GM12878 (cell line): ENCODE results near the gene RHOF. TPM values are rescaled to one million over a fixed set of nuclear protein-coding genes. Genes with fewer than 3 reads are reported as not detected.

Source experiments
- BACH1 ChIP-seq: fragments of 450-650 bp; IDR thresholded peaks from 2 replicates; pipeline ENCODE4 v1.6.1; 2017; ENCODE audit warnings: mild to moderate bottlenecking, borderline replicate concordance
- DPF2 ChIP-seq: fragments of 450-650 bp; IDR thresholded peaks from 2 replicates; pipeline ENCODE4 v1.6.1; 2017; ENCODE audit warnings: mild to moderate bottlenecking
- ESRRA ChIP-seq: IDR thresholded peaks from 2 replicates; pipeline ENCODE4 v1.6.1; 2012; ENCODE audit warnings: mild to moderate bottlenecking, low read length, improper control_type of control experiment
- FOXK2 ChIP-seq: fragments of 450-650 bp; IDR thresholded peaks from 2 replicates; pipeline ENCODE4 v1.6.1; 2017; ENCODE audit warnings: mild to moderate bottlenecking, moderate library complexity
- HDAC6 ChIP-seq: fragments of 200-600 bp; sonication (generic); IDR thresholded peaks from one replicate; pipeline ENCODE4 v1.8.0; 2017; ENCODE audit warnings: antibody characterized with exemption; ENCODE audit not compliant: unreplicated experiment
- JUNB ChIP-seq: IDR thresholded peaks from 2 replicates; pipeline ENCODE4 v1.6.1; 2016; ENCODE audit warnings: antibody characterized with exemption, mild to moderate bottlenecking
- RB1 ChIP-seq: fragments of 450-650 bp; formaldehyde crosslinking; IDR thresholded peaks from 2 replicates; pipeline ENCODE4 v1.6.1; 2017; ENCODE audit warnings: mild to moderate bottlenecking, borderline replicate concordance
- SRF ChIP-seq, 2 experiments: IDR thresholded peaks; 2 replicates each; pipeline ENCODE4 v1.6.1; 2011; ENCODE audit warnings: low read depth in 2 of 2, low read length in 2 of 2, mild to moderate bottlenecking in 1 of 2, moderate library complexity in 1 of 2
- polyA plus RNA-seq, 11 experiments: library from polyadenylated mRNA; depleted of rRNA in 4 of 11; unstranded in 6 of 11; stranded (reverse) in 5 of 11; fragments of >200 nt; fragmentation: Nextera tagmentation in 4 of 11; fragmentation: Illumina TruSeq in 1 of 11; extraction: Ambion mirVana in 4 of 11; extraction: Trizol in 1 of 11; gene quantifications; 1 replicate in 1 of 11; 2 replicates in 10 of 11; pipeline versions ENCODE4 v1.2.1 to v1.2.3, GENCODE V29; 2011 to 2016; ENCODE audit warnings: inconsistent platforms in 2 of 11, missing spikeins in 2 of 11, low read depth in 1 of 11
- total RNA-seq, 4 experiments: library from RNA; depleted of rRNA in 3 of 4; stranded (reverse); fragments of >200 nt in 3 of 4; fragmentation: Illumina TruSeq in 1 of 4; extraction: Trizol in 1 of 4; gene quantifications; 2 replicates each; pipeline versions ENCODE4 v1.2.1 to v1.2.3, GENCODE V29; 2013 to 2021
- TF ChIP-seq, protein P1 (sequence below): fragments of 450-650 bp; IDR thresholded peaks from 2 replicates; pipeline ENCODE4 v1.6.1; 2017; ENCODE audit warnings: mild to moderate bottlenecking
- TF ChIP-seq, protein P2 (sequence below): fragments of 450-650 bp; IDR thresholded peaks from 2 replicates; pipeline ENCODE4 v1.6.1; 2017; ENCODE audit warnings: mild to moderate bottlenecking, moderate library complexity

RHOF gene
- total and polyA plus RNA-seq, 10 of the 15 experiments (the other 5 are each of a cell fraction or from before 2014, with no cell fraction given), result 6.1 to 78.7 (median 39.7) TPM

DNA sequence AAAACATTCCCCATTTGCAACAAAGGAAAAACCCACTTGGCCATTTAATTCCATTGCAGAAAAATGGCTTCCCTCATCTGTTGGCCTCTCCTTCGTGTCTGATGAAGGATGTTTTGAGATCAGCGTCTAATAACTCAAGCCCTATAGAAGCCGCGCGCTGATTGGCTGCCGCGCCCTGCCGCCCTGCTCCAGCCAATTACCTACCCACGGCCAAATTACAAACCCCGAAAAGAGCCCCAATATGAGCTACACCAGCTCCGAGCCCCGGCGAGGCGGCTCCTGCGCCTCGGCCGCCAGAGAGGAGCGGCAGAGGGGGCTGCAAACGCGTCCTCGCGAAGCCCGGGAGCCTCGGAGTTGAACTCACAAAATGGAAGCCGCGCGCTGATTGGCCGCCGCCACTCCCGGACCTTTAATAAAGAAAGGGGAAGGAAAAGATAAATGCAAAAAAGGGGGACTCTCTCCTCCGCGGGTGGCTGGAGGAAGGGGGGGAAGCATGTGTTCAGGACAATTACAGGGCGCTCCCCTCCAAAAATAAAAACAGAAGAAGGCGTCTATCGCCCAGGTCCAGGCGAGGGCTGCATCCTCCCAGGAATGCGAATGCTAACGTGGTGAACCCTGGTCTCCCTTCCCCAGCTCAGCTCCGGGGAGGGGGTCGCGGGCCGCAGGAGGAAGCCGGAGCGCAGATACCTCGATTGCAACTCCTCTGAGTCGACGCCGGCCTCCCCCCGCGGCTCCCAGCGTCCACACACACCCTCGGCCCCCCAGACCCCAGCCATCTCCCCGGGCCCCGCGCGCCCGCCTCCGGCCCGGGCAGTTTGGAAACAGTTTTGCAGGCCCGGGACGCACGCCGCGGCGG lies 9.6 kb upstream of the RHOF start (continued):
- TF ChIP-seq HDAC6 (no peak), FOXK2 (peak; percentile 38; the same call in 1 of the 2 replicates), ESRRA (0 out of 2 replicates have a peak, but pooled peaks have one; percentile 73), BACH1 (peak; percentile 4; the same call in 1 of the 2 replicates), SRF (IDR thresholded peaks at IDR 0.05; ENCODE audit: low read depth in 2 of 2, low read length in 2 of 2) (peak in 1 of 2 experiments; percentile 39; a peak in 1 of 4 replicates), JUNB (0 out of 2 replicates have a peak, but pooled peaks have one; percentile 4), DPF2 (peak; percentile 45), RB1 (no peak)
- TF ChIP-seq, protein P1, sequence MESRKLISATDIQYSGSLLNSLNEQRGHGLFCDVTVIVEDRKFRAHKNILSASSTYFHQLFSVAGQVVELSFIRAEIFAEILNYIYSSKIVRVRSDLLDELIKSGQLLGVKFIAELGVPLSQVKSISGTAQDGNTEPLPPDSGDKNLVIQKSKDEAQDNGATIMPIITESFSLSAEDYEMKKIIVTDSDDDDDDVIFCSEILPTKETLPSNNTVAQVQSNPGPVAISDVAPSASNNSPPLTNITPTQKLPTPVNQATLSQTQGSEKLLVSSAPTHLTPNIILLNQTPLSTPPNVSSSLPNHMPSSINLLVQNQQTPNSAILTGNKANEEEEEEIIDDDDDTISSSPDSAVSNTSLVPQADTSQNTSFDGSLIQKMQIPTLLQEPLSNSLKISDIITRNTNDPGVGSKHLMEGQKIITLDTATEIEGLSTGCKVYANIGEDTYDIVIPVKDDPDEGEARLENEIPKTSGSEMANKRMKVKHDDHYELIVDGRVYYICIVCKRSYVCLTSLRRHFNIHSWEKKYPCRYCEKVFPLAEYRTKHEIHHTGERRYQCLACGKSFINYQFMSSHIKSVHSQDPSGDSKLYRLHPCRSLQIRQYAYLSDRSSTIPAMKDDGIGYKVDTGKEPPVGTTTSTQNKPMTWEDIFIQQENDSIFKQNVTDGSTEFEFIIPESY, result no peak
- TF ChIP-seq, protein P2, sequence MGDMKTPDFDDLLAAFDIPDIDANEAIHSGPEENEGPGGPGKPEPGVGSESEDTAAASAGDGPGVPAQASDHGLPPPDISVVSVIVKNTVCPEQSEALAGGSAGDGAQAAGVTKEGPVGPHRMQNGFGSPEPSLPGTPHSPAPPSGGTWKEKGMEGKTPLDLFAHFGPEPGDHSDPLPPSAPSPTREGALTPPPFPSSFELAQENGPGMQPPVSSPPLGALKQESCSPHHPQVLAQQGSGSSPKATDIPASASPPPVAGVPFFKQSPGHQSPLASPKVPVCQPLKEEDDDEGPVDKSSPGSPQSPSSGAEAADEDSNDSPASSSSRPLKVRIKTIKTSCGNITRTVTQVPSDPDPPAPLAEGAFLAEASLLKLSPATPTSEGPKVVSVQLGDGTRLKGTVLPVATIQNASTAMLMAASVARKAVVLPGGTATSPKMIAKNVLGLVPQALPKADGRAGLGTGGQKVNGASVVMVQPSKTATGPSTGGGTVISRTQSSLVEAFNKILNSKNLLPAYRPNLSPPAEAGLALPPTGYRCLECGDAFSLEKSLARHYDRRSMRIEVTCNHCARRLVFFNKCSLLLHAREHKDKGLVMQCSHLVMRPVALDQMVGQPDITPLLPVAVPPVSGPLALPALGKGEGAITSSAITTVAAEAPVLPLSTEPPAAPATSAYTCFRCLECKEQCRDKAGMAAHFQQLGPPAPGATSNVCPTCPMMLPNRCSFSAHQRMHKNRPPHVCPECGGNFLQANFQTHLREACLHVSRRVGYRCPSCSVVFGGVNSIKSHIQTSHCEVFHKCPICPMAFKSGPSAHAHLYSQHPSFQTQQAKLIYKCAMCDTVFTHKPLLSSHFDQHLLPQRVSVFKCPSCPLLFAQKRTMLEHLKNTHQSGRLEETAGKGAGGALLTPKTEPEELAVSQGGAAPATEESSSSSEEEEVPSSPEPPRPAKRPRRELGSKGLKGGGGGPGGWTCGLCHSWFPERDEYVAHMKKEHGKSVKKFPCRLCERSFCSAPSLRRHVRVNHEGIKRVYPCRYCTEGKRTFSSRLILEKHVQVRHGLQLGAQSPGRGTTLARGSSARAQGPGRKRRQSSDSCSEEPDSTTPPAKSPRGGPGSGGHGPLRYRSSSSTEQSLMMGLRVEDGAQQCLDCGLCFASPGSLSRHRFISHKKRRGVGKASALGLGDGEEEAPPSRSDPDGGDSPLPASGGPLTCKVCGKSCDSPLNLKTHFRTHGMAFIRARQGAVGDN, result peak; percentile 89
